ENCODE data around the gene CAV2. TPM values are rescaled to one million over a fixed set of nuclear protein-coding genes. Genes with fewer than 3 reads are reported as not detected.

Gene CAV2
- total RNA-seq, 1 experiment from 2014 or later = 109 TPM

GRCh38 chr7:116544487-116544886, 44.9 kb downstream of the CAV2 start:
- no peak for DNase-seq (ENCODE audit: extremely low read depth, low read depth)

DNA sequence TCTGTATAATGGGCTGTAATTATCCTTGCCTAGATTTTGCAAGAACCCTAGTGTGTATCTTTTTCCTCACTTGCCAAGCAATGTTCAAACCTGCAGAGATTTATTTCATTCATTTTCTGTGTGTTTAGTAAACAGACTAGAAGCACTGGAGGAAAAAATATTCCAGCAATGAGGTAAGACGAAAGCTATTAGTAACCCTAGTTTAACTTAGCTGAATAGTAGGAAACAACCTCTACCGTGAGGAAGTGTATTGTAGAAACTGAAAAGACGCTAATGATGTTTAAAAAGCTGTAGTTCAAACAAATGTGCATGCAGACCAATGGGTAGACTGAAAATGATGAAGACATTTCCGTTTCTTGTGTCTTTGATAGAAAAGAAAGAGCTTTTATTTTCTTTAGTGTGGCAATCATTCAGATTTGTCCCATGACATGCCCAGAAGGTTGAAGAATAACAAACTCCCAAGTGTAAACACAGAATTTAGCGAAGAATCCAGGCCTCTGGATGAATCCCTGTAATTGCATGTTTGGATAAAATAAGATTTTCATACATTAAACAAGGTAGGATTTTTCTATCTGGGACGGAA, 46.0 kb downstream of the CAV2 start:
- no peak for DNase-seq (ENCODE audit: extremely low read depth, low read depth)

- no peak for DNase-seq (ENCODE audit: extremely low read depth, low read depth)
Observed at GRCh38 chr7:116546054-116546453, 46.5 kb downstream of the CAV2 start.

DNA sequence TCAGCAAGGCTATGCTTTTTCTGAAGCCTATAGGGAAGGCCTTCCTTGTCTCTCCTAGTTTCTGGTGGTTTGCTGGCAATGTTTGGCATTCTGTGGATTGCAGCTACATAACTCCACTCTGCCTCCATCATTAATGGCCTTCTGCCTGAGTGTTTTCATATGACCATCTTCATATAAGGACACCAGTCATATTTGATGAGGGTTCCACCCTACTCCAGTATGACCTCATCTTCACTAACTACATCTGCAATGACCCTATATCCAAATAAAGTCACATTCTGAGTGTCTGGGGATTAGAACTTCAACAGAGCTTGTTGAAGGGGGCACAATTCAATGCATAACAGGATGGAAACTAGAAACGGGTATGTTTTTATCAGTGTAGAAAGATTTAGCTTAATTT, 47.4 kb downstream of the CAV2 start:
- DNase-seq (ENCODE audit: extremely low read depth, low read depth) = no peak

DNA sequence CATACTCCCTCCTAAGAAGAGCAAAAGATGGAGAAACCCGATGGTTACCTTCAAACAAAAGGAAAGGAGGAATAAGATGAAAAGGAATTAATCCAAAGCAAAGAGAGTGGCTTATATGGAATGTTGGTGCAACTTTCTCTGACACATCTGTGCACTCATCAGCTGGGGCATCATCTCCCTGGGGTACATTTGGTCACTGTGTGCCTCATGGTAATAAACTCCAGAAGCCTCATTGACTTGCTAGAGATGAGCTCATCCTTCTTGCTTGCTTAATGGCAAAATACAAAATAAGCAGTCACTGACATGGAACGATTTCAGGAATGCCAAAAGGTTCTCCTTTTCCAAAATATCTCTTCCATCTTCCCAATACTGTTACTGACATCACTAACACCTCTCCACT, 47.8 kb downstream of the CAV2 start:
- no peak for DNase-seq (ENCODE audit: extremely low read depth, low read depth)

- no peak for DNase-seq (ENCODE audit: extremely low read depth, low read depth)
Observed at GRCh38 chr7:116548506-116548905, 49.0 kb downstream of the CAV2 start.

- DNase-seq (ENCODE audit: extremely low read depth, low read depth) = no peak
Observed at GRCh38 chr7:116549370-116549769, 49.8 kb downstream of the CAV2 start.

GRCh38 chr7:116551692-116552091, 52.2 kb downstream of the CAV2 start:
- DNase-seq (ENCODE audit: extremely low read depth, low read depth) = no peak

- DNase-seq (ENCODE audit: extremely low read depth, low read depth) = no peak
Observed at GRCh38 chr7:116552602-116553001, 53.1 kb downstream of the CAV2 start.

DNA sequence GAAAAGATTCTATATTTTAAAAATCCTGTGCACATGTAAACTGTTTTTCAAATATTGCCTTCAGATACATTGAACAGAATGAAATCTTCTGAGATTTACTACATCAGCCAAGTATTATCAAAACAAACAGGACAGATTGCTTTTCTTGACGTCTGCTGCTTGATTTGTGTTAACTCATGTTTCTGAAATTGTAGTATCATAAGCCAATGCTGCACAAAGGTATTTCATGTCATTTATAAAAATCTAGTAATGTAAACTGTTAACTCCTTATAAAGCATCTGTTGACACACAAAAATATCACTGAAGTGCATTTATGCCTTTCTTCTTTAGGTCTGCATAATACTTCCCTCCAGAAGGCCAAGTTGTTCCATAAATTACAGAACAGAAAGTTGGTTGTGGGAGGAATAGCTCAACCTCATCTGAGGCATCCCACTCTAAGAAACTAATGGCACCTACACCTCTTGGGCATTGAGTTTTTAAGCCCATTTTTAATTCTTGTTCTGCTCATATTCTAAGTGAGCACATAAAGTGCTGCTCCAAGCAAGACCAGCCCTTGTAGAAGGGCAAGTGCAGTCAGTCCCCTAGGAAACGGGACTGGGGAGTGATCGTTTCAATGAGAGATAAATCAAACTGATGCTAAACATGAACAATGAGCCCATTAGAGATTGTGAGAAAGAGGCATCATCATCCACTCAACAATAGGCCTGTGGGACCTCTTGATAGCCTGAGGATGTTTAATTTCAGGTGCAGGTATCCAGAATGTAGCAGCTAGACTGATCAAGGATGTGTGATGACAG, 53.8 kb downstream of the CAV2 start:
- no peak for DNase-seq (ENCODE audit: extremely low read depth, low read depth)

DNA sequence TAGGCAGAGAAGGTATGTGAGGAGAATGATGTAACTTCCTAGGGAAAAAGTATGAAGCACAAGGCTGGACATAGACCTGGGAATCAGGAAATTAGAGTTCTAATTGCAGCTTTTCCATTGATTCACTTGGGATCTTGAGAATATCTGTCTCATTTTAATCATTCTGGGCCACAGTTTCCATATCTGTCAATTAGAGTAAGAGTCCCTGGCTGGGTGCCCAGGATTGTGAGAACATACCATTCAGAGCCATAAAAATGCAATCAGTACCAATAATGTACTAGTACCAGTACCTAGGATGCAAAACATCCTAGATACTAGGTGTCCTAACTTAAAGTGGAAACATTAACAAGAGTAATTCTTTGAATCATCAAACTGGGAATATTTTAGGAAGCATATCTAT, 54.9 kb downstream of the CAV2 start:
- no peak for DNase-seq (ENCODE audit: extremely low read depth, low read depth)

DNA sequence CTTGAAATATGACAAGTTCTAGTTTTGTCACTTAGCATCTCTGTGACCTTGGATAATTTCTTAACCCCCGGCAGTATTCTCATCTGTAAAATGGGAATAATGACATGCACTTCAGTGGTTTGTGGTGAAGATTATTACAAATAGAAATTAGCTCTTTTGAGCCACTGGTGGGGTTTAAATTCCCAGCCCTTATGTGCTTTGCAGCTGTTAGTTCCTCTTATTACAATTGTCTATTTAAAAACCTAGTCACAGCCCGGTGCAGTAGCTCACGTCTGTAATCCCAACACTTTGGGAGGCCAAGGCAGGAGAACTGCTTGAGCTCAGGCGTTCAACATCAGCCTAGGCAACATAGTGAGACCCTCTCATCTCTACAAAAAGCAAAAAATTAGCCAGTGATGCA, 55.4 kb downstream of the CAV2 start:
- DNase-seq (ENCODE audit: extremely low read depth, low read depth) = no peak

GRCh38 chr7:116557066-116557585, 57.6 kb downstream of the CAV2 start:
- no peak for DNase-seq (ENCODE audit: extremely low read depth, low read depth)

DNA sequence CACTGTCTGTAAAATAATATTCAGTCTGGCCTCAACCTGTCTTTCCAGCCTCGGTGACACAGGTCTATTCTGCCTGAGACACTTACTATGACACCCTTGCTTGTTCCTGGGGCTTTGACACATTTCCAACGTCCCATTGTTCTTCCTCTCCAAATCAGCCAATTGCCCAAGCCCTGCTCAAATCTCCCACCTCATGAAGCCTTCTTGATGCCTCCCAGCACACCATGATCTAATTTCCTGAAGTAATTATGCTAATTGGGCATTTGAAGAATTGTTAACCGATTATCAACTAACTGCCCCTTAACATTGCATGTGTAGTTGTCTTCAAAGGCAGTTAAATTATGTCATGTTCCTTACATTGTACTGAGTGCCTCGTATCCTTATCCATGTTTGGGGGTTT, 58.4 kb downstream of the CAV2 start:
- DNase-seq (ENCODE audit: extremely low read depth, low read depth) = no peak

Other genes starting within 250 kb of the CAV2 start
- gene CAV1, start 25.3 kb downstream of the CAV2 start, total RNA-seq (2014; rRNA removed; shearing (Covaris generic)) = 168 and 169 TPM in 2 replicates
- 77.6 and 80.5 TPM in 2 replicates for gene MET, start 172.5 kb downstream of the CAV2 start, total RNA-seq (2014; rRNA removed; shearing (Covaris generic))

Measured in NCI-H460 (cell line).